Measurements from ENCODE around the gene USP53. TPM values are rescaled to one million over a fixed set of nuclear protein-coding genes. Genes with fewer than 3 reads are reported as not detected.
A peak's percentile ranks its signal among the peaks of the same experiment; 100 is the strongest.

The USP53 gene
- total and polyA plus RNA-seq, 9 of the 15 experiments (the other 6 are each of a cell fraction or from before 2014, with no cell fraction given) = 2.9 to 9.6 (median 8.3) TPM

GRCh38 chr4:119212234-119212963, at the start of gene USP53 (continued):
- TF ChIP-seq, protein P1, sequence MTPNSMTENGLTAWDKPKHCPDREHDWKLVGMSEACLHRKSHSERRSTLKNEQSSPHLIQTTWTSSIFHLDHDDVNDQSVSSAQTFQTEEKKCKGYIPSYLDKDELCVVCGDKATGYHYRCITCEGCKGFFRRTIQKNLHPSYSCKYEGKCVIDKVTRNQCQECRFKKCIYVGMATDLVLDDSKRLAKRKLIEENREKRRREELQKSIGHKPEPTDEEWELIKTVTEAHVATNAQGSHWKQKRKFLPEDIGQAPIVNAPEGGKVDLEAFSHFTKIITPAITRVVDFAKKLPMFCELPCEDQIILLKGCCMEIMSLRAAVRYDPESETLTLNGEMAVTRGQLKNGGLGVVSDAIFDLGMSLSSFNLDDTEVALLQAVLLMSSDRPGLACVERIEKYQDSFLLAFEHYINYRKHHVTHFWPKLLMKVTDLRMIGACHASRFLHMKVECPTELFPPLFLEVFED (CRISPR knock-in tag; conservative IDR thresholded peaks at IDR 0.05) = peak; percentile 68; the same call in 1 of the 2 replicates
- TF ChIP-seq FOXP1 (CRISPR knock-in tag; IDR thresholded peaks at IDR 0.05) (no peak), TRIM28 (IDR thresholded peaks at IDR 0.05) (peak; percentile 56; the same call in 1 of the 2 replicates), ZNF695 (CRISPR knock-in tag; IDR thresholded peaks at IDR 0.05) (0 out of 2 replicates have a peak, but pooled peaks have one; percentile 38), MAFG (tag; conservative IDR thresholded peaks at IDR 0.05) (no peak), SIX5 (IDR thresholded peaks at IDR 0.05; ENCODE audit: borderline replicate concordance in 1 of 2, insufficient read depth in 1 of 2, low read depth in 1 of 2, low read length in 2 of 2) (no peak), CTCF (IDR thresholded peaks at IDR 0.05 in 2 of 3, conservative IDR thresholded peaks at IDR 0.05 in 1 of 3; ENCODE audit: insufficient read depth in 2 of 3, low read depth in 1 of 3, low read length in 3 of 3) (no peak), RAD51 (IDR thresholded peaks at IDR 0.05; ENCODE audit: borderline replicate concordance, low read depth) (no peak), MXD1 (CRISPR knock-in tag; IDR thresholded peaks at IDR 0.05; ENCODE audit: borderline replicate concordance, poor library complexity, severe bottlenecking) (no peak), ZNF197 (CRISPR knock-in tag; IDR thresholded peaks at IDR 0.05; ENCODE audit: low read depth) (no peak), KLF1 (tag; IDR thresholded peaks at IDR 0.05) (no peak), ZSCAN32 (CRISPR knock-in tag; IDR thresholded peaks at IDR 0.05) (no peak), ZEB2 (IDR thresholded peaks at IDR 0.05) (no peak), TCFL5 (CRISPR knock-in tag; conservative IDR thresholded peaks at IDR 0.05) (no peak), ZKSCAN3 (CRISPR knock-in tag; IDR thresholded peaks at IDR 0.05) (no peak), HCFC1 (IDR thresholded peaks at IDR 0.05; ENCODE audit: low read depth, low read length) (no peak), ZBTB1 (CRISPR knock-in tag; IDR thresholded peaks at IDR 0.05; ENCODE audit: borderline replicate concordance, low read depth) (0 out of 2 replicates have a peak, but pooled peaks have one; percentile 13), FUS (optimal IDR thresholded peaks at IDR 0.05; ENCODE audit: low read depth, low read length) (no peak), CC2D1A (IDR thresholded peaks at IDR 0.05) (no peak)
- TF ChIP-seq, protein P2, sequence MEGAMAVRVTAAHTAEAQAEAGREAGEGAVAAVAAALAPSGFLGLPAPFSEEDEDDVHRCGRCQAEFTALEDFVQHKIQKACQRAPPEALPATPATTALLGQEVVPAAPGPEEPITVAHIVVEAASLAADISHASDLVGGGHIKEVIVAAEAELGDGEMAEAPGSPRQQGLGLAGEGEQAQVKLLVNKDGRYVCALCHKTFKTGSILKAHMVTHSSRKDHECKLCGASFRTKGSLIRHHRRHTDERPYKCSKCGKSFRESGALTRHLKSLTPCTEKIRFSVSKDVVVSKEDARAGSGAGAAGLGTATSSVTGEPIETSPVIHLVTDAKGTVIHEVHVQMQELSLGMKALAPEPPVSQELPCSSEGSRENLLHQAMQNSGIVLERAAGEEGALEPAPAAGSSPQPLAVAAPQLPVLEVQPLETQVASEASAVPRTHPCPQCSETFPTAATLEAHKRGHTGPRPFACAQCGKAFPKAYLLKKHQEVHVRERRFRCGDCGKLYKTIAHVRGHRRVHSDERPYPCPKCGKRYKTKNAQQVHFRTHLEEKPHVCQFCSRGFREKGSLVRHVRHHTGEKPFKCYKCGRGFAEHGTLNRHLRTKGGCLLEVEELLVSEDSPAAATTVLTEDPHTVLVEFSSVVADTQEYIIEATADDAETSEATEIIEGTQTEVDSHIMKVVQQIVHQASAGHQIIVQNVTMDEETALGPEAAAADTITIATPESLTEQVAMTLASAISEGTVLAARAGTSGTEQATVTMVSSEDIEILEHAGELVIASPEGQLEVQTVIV (CRISPR knock-in tag; IDR thresholded peaks at IDR 0.05; ENCODE audit: borderline replicate concordance) = no peak
- TF ChIP-seq, protein P3, sequence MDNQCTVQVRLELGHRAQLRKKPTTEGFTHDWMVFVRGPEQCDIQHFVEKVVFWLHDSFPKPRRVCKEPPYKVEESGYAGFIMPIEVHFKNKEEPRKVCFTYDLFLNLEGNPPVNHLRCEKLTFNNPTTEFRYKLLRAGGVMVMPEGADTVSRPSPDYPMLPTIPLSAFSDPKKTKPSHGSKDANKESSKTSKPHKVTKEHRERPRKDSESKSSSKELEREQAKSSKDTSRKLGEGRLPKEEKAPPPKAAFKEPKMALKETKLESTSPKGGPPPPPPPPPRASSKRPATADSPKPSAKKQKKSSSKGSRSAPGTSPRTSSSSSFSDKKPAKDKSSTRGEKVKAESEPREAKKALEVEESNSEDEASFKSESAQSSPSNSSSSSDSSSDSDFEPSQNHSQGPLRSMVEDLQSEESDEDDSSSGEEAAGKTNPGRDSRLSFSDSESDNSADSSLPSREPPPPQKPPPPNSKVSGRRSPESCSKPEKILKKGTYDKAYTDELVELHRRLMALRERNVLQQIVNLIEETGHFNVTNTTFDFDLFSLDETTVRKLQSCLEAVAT (IDR thresholded peaks at IDR 0.05) = peak in 1 of 2 experiments; percentile 71; a peak in 1 of 4 replicates
